ENCODE data around the gene RNF44.

Gene RNF44

DNA sequence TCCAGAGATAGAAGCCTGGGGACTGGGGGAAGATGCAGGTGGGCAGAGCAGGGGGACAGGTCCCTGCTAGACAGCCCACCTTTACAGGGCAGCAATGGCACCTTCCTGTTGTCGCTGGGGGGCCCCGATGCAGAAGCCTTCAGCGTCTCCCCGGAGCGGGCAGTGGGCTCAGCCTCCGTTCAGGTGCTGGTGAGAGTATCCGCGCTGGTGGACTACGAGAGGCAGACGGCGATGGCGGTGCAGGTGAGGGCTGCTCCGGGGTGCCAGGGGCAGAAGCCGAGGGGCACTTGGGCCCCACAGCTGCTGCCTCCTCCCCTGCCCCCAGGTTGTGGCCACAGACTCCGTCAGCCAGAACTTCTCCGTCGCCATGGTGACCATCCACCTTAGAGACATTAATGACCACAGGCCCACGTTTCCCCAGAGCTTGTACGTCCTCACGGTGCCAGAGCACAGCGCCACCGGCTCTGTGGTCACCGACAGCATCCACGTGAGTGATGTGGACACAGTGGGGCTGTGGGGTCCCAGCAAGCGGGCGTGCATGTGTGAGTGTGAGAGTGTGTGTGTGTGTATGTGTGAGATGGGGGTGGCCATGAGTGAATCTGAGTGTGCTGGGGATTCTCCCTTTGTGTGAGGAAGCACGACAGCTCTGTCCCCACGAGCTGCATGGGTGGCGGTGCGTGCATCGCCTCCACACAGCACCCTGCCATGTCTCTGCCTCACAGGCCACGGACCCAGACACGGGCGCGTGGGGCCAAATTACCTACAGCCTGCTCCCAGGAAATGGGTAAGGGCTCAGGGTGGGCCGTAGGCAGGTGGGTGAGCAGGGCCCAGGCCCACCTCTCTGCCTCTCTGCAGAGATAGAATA lies 40.3 kb upstream of the RNF44 start:
- no peak for DNase-seq (ENCODE audit: low read depth in 1 of 2, low spot score in 1 of 2)
- no peak overlapping the region for H3K27ac ChIP-seq (replicated peaks)
- no peaks in the 10 kb centered on the region for H3K27me3 ChIP-seq (ENCODE audit: insufficient read depth, poor library complexity, severe bottlenecking)
- no peak overlapping the region for H3K4me3 ChIP-seq (replicated peaks; ENCODE audit: insufficient read depth, low read length)
- TF ChIP-seq SPI1 (IDR thresholded peaks at IDR 0.05; ENCODE audit: borderline replicate concordance, low read depth) (no peak), POLR2AphosphoS5 (IDR thresholded peaks at IDR 0.05; ENCODE audit: low read depth) (no peak), GABPA (IDR thresholded peaks at IDR 0.05; ENCODE audit: low read depth) (no peak)
- TF ChIP-seq, protein P1, sequence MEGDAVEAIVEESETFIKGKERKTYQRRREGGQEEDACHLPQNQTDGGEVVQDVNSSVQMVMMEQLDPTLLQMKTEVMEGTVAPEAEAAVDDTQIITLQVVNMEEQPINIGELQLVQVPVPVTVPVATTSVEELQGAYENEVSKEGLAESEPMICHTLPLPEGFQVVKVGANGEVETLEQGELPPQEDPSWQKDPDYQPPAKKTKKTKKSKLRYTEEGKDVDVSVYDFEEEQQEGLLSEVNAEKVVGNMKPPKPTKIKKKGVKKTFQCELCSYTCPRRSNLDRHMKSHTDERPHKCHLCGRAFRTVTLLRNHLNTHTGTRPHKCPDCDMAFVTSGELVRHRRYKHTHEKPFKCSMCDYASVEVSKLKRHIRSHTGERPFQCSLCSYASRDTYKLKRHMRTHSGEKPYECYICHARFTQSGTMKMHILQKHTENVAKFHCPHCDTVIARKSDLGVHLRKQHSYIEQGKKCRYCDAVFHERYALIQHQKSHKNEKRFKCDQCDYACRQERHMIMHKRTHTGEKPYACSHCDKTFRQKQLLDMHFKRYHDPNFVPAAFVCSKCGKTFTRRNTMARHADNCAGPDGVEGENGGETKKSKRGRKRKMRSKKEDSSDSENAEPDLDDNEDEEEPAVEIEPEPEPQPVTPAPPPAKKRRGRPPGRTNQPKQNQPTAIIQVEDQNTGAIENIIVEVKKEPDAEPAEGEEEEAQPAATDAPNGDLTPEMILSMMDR (IDR thresholded peaks at IDR 0.05; ENCODE audit: insufficient read depth, low read length), result no peak
- TF ChIP-seq, protein P2, sequence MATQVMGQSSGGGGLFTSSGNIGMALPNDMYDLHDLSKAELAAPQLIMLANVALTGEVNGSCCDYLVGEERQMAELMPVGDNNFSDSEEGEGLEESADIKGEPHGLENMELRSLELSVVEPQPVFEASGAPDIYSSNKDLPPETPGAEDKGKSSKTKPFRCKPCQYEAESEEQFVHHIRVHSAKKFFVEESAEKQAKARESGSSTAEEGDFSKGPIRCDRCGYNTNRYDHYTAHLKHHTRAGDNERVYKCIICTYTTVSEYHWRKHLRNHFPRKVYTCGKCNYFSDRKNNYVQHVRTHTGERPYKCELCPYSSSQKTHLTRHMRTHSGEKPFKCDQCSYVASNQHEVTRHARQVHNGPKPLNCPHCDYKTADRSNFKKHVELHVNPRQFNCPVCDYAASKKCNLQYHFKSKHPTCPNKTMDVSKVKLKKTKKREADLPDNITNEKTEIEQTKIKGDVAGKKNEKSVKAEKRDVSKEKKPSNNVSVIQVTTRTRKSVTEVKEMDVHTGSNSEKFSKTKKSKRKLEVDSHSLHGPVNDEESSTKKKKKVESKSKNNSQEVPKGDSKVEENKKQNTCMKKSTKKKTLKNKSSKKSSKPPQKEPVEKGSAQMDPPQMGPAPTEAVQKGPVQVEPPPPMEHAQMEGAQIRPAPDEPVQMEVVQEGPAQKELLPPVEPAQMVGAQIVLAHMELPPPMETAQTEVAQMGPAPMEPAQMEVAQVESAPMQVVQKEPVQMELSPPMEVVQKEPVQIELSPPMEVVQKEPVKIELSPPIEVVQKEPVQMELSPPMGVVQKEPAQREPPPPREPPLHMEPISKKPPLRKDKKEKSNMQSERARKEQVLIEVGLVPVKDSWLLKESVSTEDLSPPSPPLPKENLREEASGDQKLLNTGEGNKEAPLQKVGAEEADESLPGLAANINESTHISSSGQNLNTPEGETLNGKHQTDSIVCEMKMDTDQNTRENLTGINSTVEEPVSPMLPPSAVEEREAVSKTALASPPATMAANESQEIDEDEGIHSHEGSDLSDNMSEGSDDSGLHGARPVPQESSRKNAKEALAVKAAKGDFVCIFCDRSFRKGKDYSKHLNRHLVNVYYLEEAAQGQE (IDR thresholded peaks at IDR 0.05; ENCODE audit: insufficient replicate concordance, low read depth), result no peak

DNA sequence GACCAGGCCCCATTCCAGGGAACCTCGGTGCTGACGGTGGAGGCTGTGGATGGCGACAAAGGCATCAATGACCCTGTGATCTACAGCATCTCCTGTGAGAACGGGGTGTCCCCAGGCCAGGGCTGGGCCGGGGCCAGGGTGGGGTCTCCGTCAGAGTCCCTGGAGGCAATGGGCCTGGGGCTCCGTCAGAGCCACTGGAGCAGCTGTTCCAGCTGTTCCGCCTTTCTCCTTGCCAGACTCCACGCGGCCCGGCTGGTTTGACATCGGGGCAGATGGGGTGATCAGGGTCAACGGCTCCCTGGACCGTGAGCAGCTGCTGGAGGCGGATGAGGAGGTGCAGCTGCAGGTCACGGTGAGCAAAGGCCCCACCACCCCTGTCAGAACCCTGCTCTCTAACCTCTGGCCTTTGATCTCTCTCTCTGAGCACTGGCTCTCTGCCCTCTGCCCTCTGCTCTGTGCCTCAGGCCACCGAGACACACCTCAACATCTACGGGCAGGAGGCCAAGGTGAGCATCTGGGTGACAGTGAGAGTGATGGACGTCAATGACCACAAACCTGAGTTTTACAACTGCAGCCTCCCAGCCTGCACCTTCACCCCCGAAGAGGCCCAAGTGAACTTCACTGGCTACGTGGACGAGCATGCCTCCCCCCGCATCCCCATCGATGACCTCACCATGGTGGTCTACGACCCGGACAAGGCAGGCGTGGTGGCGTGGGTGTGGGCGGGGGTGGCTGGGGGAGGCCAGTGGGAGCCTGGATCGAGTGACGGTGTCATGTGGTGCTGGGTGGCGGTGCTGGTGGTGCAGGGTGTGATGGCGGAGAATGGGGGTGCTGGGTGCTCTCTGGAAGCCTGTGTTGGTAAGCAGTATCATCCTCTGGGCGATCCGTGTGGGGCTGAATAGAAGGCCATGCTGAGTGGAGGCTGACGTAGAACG lies 38.6 kb upstream of the RNF44 start:
- DNase-seq (ENCODE audit: low read depth in 1 of 2, low spot score in 1 of 2), result no peak
- H3K4me3 ChIP-seq (replicated peaks; ENCODE audit: insufficient read depth, low read length), result no peak overlapping the region
- H3K27me3 ChIP-seq (ENCODE audit: insufficient read depth, poor library complexity, severe bottlenecking), result no peaks in the 10 kb centered on the region
- no peak overlapping the region for H3K27ac ChIP-seq (replicated peaks)
- TF ChIP-seq SPI1 (IDR thresholded peaks at IDR 0.05; ENCODE audit: borderline replicate concordance, low read depth), result no peak
- no peak for TF ChIP-seq GABPA (IDR thresholded peaks at IDR 0.05; ENCODE audit: low read depth)
- no peak for TF ChIP-seq POLR2AphosphoS5 (IDR thresholded peaks at IDR 0.05; ENCODE audit: low read depth)
- TF ChIP-seq, protein P2 (IDR thresholded peaks at IDR 0.05; ENCODE audit: insufficient replicate concordance, low read depth), result no peak
- TF ChIP-seq, protein P1 (IDR thresholded peaks at IDR 0.05; ENCODE audit: insufficient read depth, low read length), result no peak

DNA sequence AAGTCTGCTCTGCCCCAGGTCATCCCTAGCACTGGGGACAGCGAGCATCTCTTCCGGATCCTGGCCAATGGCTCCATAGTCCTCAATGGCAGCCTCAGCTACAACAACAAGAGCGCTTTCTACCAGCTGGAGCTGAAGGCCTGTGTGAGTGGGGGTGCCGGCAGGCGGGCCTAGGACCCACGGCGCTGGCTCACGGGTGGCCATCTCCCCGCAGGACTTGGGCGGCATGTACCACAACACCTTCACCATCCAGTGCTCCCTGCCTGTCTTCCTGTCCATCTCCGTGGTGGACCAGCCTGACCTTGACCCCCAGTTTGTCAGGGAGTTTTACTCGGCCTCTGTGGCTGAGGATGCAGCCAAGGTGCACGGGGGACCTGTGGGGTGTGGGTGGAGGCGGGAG lies 37.9 kb upstream of the RNF44 start:
- Histone ChIP-seq H3K27ac (replicated peaks) (no peak overlapping the region), H3K4me3 (replicated peaks; ENCODE audit: insufficient read depth, low read length) (no peak overlapping the region), H3K27me3 (ENCODE audit: insufficient read depth, poor library complexity, severe bottlenecking) (no peaks in the 10 kb centered on the region)
- no peak for DNase-seq (ENCODE audit: low read depth in 1 of 2, low spot score in 1 of 2)
- TF ChIP-seq, protein P2 (IDR thresholded peaks at IDR 0.05; ENCODE audit: insufficient replicate concordance, low read depth), result no peak
- no peak for TF ChIP-seq SPI1 (IDR thresholded peaks at IDR 0.05; ENCODE audit: borderline replicate concordance, low read depth)
- TF ChIP-seq, protein P1 (IDR thresholded peaks at IDR 0.05; ENCODE audit: insufficient read depth, low read length), result no peak
- no peak for TF ChIP-seq GABPA (IDR thresholded peaks at IDR 0.05; ENCODE audit: low read depth)
- no peak for TF ChIP-seq POLR2AphosphoS5 (IDR thresholded peaks at IDR 0.05; ENCODE audit: low read depth)
